Measurements from ENCODE around the gene PTPN7. TPM values are rescaled to one million over a fixed set of nuclear protein-coding genes. Genes with fewer than 3 reads are reported as not detected.

Gene PTPN7
- total RNA-seq, 1 experiment from 2014 or later = not detected

DNA sequence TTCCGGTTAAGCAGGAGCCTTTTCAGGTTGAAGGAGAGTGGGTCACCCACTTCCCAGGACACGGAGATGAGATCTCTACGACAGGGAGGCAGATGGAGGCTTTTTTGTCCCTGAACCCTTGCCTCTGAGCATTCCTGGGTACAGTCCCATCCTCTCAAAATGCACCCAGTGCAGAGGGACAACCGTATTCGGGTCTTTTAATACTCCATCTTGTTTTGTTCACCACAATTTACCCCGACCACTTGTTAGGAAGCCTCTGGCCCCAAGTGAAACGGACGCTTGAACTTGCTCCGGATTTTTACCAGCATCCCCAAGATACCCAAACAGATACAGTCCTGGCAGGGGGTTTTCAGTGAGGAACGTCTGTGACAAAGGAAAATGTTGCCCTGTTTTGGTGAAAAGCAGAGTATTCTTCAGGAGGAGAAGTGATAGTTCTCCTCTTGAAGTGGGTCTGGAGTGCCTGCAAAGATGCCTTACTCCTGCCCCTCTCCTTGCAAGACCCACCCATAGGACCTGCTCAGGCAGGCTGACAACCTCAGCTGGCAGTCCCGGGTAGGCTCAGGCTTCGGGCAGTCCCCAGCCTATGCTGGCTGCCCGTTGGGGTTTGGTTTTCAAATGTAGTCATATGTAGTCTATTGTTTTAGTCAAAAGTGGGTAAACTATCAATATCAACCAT, 15.2 kb downstream of the PTPN7 start:
- no peaks in the 10 kb centered on the region for H3K9me2 ChIP-seq (ENCODE audit: insufficient read depth)
- ChIA-PET CTCF (no interaction called here), POLR2A (ENCODE audit: unreplicated experiment) (interaction anchor here (0.7 kb wide), 1 partner anchor 39 kb away, joined by 4 read pairs; no protein-coding TSS in a partner anchor)
- peaks cover 15% of the 10 kb centered on the region for H3K4me1 ChIP-seq (replicated peaks; ENCODE audit: insufficient read depth)
- H3K27ac ChIP-seq = no peak overlapping the region
- BruUV-seq (replicated peaks) = TSS peak; percentile 73
- no peaks in the 10 kb centered on the region for H3K27me3 ChIP-seq (ENCODE audit: insufficient read depth, low read depth)
- peaks cover 37% of the 10 kb centered on the region for H3K79me2 ChIP-seq (ENCODE audit: low read depth)
- peaks cover 17% of the 10 kb centered on the region; the same call in 1 of the 2 replicates for H3F3A ChIP-seq (ENCODE audit: insufficient read depth, low read depth)
- peaks cover 28% of the 10 kb centered on the region for H4K20me1 ChIP-seq (ENCODE audit: insufficient read depth)
- TF ChIP-seq, protein P1, sequence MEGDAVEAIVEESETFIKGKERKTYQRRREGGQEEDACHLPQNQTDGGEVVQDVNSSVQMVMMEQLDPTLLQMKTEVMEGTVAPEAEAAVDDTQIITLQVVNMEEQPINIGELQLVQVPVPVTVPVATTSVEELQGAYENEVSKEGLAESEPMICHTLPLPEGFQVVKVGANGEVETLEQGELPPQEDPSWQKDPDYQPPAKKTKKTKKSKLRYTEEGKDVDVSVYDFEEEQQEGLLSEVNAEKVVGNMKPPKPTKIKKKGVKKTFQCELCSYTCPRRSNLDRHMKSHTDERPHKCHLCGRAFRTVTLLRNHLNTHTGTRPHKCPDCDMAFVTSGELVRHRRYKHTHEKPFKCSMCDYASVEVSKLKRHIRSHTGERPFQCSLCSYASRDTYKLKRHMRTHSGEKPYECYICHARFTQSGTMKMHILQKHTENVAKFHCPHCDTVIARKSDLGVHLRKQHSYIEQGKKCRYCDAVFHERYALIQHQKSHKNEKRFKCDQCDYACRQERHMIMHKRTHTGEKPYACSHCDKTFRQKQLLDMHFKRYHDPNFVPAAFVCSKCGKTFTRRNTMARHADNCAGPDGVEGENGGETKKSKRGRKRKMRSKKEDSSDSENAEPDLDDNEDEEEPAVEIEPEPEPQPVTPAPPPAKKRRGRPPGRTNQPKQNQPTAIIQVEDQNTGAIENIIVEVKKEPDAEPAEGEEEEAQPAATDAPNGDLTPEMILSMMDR (conservative IDR thresholded peaks at IDR 0.05) = no peak
- TF ChIP-seq EZH2 (IDR thresholded peaks at IDR 0.05; ENCODE audit: low read depth) = no peak
- intact Hi-C loops (cut with micrococcal nuclease; ENCODE audit: unreplicated experiment) = no loop called here
- H2AFZ ChIP-seq = peak overlapping the region; percentile 94
- 0 out of 2 replicates have a peak, but pooled peaks cover 8% of the 10 kb centered on the region for H3K36me3 ChIP-seq (ENCODE audit: low read depth)
- H3K9me3 ChIP-seq (ENCODE audit: insufficient read depth, low read depth) = no peaks in the 10 kb centered on the region
- peak overlapping the region; percentile 95 for H3K4me2 ChIP-seq
- H3K4me3 ChIP-seq = peak overlapping the region; percentile 95
- DNase-seq = no peak

DNA sequence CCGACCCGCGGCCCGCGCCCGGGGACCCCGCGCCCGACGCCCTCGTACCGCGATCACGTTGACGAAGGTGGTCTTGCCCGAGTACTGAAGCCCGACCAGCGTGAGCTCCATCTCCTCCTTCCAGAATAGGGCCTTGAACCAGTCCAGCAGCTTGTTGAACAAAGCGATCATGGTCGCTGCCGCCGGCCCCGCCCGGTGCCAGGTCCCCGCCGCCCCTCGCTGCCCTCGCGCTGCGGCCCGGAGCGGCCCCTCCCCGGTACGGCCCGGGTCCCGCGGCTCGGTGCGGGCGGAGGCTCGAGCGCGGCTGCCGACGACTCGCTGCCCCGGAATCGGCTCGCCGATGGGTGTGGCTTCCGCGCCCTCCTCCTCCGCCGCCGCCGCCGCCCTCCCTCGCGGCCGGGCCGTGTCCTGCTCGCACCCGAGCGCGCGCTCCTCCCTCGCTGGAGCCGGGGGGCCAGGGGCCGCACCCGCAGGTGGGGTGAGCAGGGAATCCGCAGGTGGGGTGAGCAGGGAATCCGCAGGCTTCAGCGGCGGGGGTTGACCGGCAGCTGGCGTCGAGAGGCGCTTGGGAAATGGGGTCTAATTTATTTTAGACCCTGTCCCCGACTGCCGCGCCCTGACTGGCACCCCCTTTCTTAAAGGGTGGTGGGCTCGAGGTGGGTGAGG, 15.9 kb downstream of the PTPN7 start, which contains the start of gene ARL8A:
Gene ARL8A, minus strand, starts transcription at position 336 of the 666 bp plus-strand sequence. Its CDS starts 165 bp downstream, at position 171.
- POLR2A ChIA-PET (ENCODE audit: unreplicated experiment) = no interaction called here
- H3K36me3 ChIP-seq (ENCODE audit: low read depth) = 0 out of 2 replicates have a peak, but pooled peaks cover 8% of the 10 kb centered on the region
- DNase-seq = peak in 1 of 2 experiments; percentile 58
- TF ChIP-seq, protein P1 (conservative IDR thresholded peaks at IDR 0.05) = no peak
- no peak for TF ChIP-seq EZH2 (IDR thresholded peaks at IDR 0.05; ENCODE audit: low read depth)
- no peak within 1 kb of the TSS for H3K27ac ChIP-seq
- intact Hi-C loops (cut with micrococcal nuclease; ENCODE audit: unreplicated experiment) = no loop called here
- no peaks in the 10 kb centered on the region for H3K9me2 ChIP-seq (ENCODE audit: insufficient read depth)
- H2AFZ ChIP-seq = peak within 1 kb of the TSS; percentile 94
- H3K4me1 ChIP-seq (replicated peaks; ENCODE audit: insufficient read depth) = peaks cover 15% of the 10 kb centered on the region
- no peaks in the 10 kb centered on the region for H3K9me3 ChIP-seq (ENCODE audit: insufficient read depth, low read depth)
- BruUV-seq (replicated peaks) = no TSS peak
- peak within 1 kb of the TSS; percentile 95 for H3K4me3 ChIP-seq
- H3K4me2 ChIP-seq = peak within 1 kb of the TSS; percentile 95
- CTCF ChIA-PET = interaction anchor here (0.5 kb wide), 1 partner anchor 575 kb away, joined by 3 read pairs; no protein-coding TSS in a partner anchor
- peaks cover 37% of the 10 kb centered on the region for H3K79me2 ChIP-seq (ENCODE audit: low read depth)
- H4K20me1 ChIP-seq (ENCODE audit: insufficient read depth) = peaks cover 29% of the 10 kb centered on the region
- H3K27me3 ChIP-seq (ENCODE audit: insufficient read depth, low read depth) = no peaks in the 10 kb centered on the region
- peaks cover 17% of the 10 kb centered on the region; the same call in 1 of the 2 replicates for H3F3A ChIP-seq (ENCODE audit: insufficient read depth, low read depth)

DNA sequence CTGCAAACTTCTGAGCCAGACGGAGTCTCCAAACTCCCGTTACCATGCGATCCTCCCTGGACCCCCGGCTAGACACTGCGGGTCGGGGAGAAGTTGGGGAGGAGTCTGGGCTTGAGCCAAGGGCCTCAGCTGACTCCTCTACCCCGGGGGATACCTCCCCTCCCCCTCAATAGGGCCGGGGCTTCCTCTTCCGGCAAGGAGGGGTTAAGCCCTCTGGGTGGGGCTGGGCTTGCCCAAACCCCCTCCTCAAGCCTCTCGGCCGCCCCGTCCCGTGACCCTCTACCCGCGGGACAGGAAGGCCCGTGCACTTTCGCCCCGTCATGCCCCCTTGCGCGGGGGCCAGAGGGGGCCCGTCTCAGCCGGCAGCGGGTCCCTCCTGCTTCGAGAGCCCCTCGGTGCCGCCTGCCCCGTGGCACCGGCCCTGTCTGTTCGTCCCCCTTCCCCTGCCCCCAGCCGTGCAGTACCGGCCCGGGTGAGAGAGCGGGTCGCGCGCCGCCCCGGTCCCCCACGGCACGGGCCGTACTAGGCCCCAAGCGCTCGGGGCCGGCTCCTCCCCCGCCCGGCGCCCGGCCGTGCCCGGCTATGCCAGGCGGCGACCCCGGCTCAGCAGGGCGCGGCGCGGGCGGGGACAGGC, 16.5 kb downstream of the PTPN7 start:
- H3K4me1 ChIP-seq (replicated peaks; ENCODE audit: insufficient read depth) = peaks cover 15% of the 10 kb centered on the region
- peaks cover 41% of the 10 kb centered on the region for H3K79me2 ChIP-seq (ENCODE audit: low read depth)
- H3F3A ChIP-seq (ENCODE audit: insufficient read depth, low read depth) = peaks cover 20% of the 10 kb centered on the region; the same call in 1 of the 2 replicates
- intact Hi-C loops (cut with micrococcal nuclease; ENCODE audit: unreplicated experiment) = no loop called here
- TF ChIP-seq EZH2 (IDR thresholded peaks at IDR 0.05; ENCODE audit: low read depth) = no peak
- TF ChIP-seq, protein P1 (conservative IDR thresholded peaks at IDR 0.05) = no peak
- no peaks in the 10 kb centered on the region for H3K27me3 ChIP-seq (ENCODE audit: insufficient read depth, low read depth)
- ChIA-PET CTCF (interaction anchor here (0.5 kb wide), 1 partner anchor 576 kb away, joined by 3 read pairs; no protein-coding TSS in a partner anchor), POLR2A (ENCODE audit: unreplicated experiment) (interaction anchor here (0.6 kb wide), 2 partner anchors 139 to 173 kb away, joined by 5 to 8 read pairs; no protein-coding TSS in a partner anchor)
- H3K36me3 ChIP-seq (ENCODE audit: low read depth) = 0 out of 2 replicates have a peak, but pooled peaks cover 8% of the 10 kb centered on the region
- peaks cover 32% of the 10 kb centered on the region for H4K20me1 ChIP-seq (ENCODE audit: insufficient read depth)
- peak overlapping the region; percentile 94 for H2AFZ ChIP-seq
- BruUV-seq (replicated peaks) = no TSS peak
- no peak for DNase-seq
- H3K9me2 ChIP-seq (ENCODE audit: insufficient read depth) = no peaks in the 10 kb centered on the region
- H3K9me3 ChIP-seq (ENCODE audit: insufficient read depth, low read depth) = no peaks in the 10 kb centered on the region
- peak overlapping the region; percentile 95 for H3K4me3 ChIP-seq
- peak overlapping the region; percentile 95 for H3K4me2 ChIP-seq
- no peak overlapping the region for H3K27ac ChIP-seq
